WTC11 (cell line): ENCODE measurements around the gene RETREG3. TPM values are rescaled to one million over a fixed set of nuclear protein-coding genes. Genes with fewer than 3 reads are reported as not detected.

ENCODE experiments used
- ATAC-seq: fragments of 200-7000 bp; cut with Tn5 transposase; 2 replicates; pipeline ENCODE4 v1.10.0; 2021; ENCODE audit warnings: mild to moderate bottlenecking, moderate library complexity
- CTCF ChIA-PET: fragments of 300-600 bp; sonication (Branson Sonifier 250); formaldehyde crosslinking; loops from one replicate; lab custom pipeline; 2021; ENCODE audit warnings: antibody characterized with exemption; lab: Charles Lee
- POLR2A ChIA-PET: fragments of 350-600 bp; sonication (Branson Sonifier 250); formaldehyde crosslinking; loops from one replicate; lab custom pipeline; 2021; ENCODE audit warnings: antibody characterized with exemption; lab: Charles Lee
- DNase-seq: peaks from one replicate; pipeline ENCODE4 v3.0.0; 2021; ENCODE audit warnings: low spot score
- H3K27ac Mint-ChIP-seq: 2 replicates; pipeline ENCODE4 v1.8.0; 2021; ENCODE audit warnings: mixed read lengths
- H3K27me3 Mint-ChIP-seq: 2 replicates; pipeline ENCODE4 v1.8.0; 2021; ENCODE audit warnings: low read depth, mild to moderate bottlenecking, moderate library complexity, mixed read lengths
- H3K36me3 Mint-ChIP-seq: 2 replicates; pipeline ENCODE4 v1.8.0; 2021; ENCODE audit warnings: mixed read lengths
- H3K4me1 Mint-ChIP-seq: 2 replicates; pipeline ENCODE4 v1.8.0; 2022; ENCODE audit warnings: mixed read lengths
- H3K4me3 Mint-ChIP-seq: 2 replicates; pipeline ENCODE4 v1.8.0; 2021; ENCODE audit warnings: mild to moderate bottlenecking, moderate library complexity, mixed read lengths
- H3K9me3 Mint-ChIP-seq: 2 replicates; pipeline ENCODE4 v1.8.0; 2021; ENCODE audit warnings: mixed read lengths
- CBFB ChIP-seq: sonication (generic); formaldehyde crosslinking; IDR thresholded peaks from 2 replicates; pipeline ENCODE4 v1.8.1; 2022; ENCODE audit warnings: mild to moderate bottlenecking, low read depth, missing genetic modification reagents
- CREM ChIP-seq: sonication (generic); formaldehyde crosslinking; IDR thresholded peaks from 2 replicates; pipeline ENCODE4 v1.8.1; 2022; ENCODE audit warnings: mild to moderate bottlenecking, missing genetic modification reagents, moderate library complexity
- E2F4 ChIP-seq: sonication (generic); formaldehyde crosslinking; IDR thresholded peaks from 2 replicates; pipeline ENCODE4 v1.8.1; 2022; ENCODE audit warnings: low read depth, mild to moderate bottlenecking, moderate library complexity, missing genetic modification reagents, borderline replicate concordance
- EMX1 ChIP-seq: fragments of 250-450 bp; sonication (Bioruptor Pico); IDR thresholded peaks from 2 replicates; pipeline ENCODE4 v1.8.0; 2021; ENCODE audit warnings: mild to moderate bottlenecking
- FOXK1 ChIP-seq: sonication (generic); formaldehyde crosslinking; IDR thresholded peaks from 2 replicates; pipeline ENCODE4 v1.8.0; 2022; ENCODE audit warnings: mild to moderate bottlenecking, moderate library complexity, missing genetic modification reagents
- FOXP4 ChIP-seq: sonication (generic); formaldehyde crosslinking; IDR thresholded peaks from 2 replicates; pipeline ENCODE4 v1.8.0; 2022; ENCODE audit warnings: mild to moderate bottlenecking, missing genetic modification reagents
- HMGXB4 ChIP-seq: sonication (generic); formaldehyde crosslinking; IDR thresholded peaks from 2 replicates; pipeline ENCODE4 v1.8.1; 2023; ENCODE audit warnings: mild to moderate bottlenecking, moderate library complexity, missing genetic modification reagents
- IRF1 ChIP-seq: sonication (generic); formaldehyde crosslinking; IDR thresholded peaks from 2 replicates; pipeline ENCODE4 v1.8.0; 2023; ENCODE audit warnings: missing genetic modification reagents
- MXD4 ChIP-seq: fragments of 250-450 bp; sonication (Bioruptor Pico); IDR thresholded peaks from 2 replicates; pipeline ENCODE4 v1.8.0; 2021; ENCODE audit warnings: mild to moderate bottlenecking, moderate library complexity, borderline replicate concordance
- NR2C2 ChIP-seq: sonication (generic); formaldehyde crosslinking; IDR thresholded peaks from 2 replicates; pipeline ENCODE4 v1.8.0; 2022; ENCODE audit warnings: mild to moderate bottlenecking, missing genetic modification reagents
- NR3C1 ChIP-seq: sonication (generic); formaldehyde crosslinking; conservative IDR thresholded peaks from 2 replicates; pipeline ENCODE4 v1.8.1; 2023; ENCODE audit warnings: low read depth, mild to moderate bottlenecking, missing genetic modification reagents
- RELA ChIP-seq: sonication (generic); formaldehyde crosslinking; IDR thresholded peaks from 2 replicates; pipeline ENCODE4 v1.8.1; 2022; ENCODE audit warnings: missing genetic modification reagents, mild to moderate bottlenecking, borderline replicate concordance
- SMAD4 ChIP-seq: sonication (generic); formaldehyde crosslinking; IDR thresholded peaks from 2 replicates; pipeline ENCODE4 v1.8.0; 2022; ENCODE audit warnings: mild to moderate bottlenecking, missing genetic modification reagents
- SP1 ChIP-seq: sonication (generic); formaldehyde crosslinking; conservative IDR thresholded peaks from 2 replicates; pipeline ENCODE4 v1.8.1; 2022; ENCODE audit warnings: missing genetic modification reagents
- ZNF138 ChIP-seq: sonication (generic); formaldehyde crosslinking; conservative IDR thresholded peaks from 2 replicates; pipeline ENCODE4 v1.8.1; 2022; ENCODE audit warnings: mild to moderate bottlenecking, moderate library complexity, missing genetic modification reagents
- ZNF396 ChIP-seq: fragments of 250-450 bp; sonication (Bioruptor Pico); IDR thresholded peaks from 2 replicates; pipeline ENCODE4 v1.8.0; 2021; ENCODE audit warnings: mild to moderate bottlenecking, moderate library complexity, borderline replicate concordance
- total RNA-seq: library from RNA; stranded (reverse); gene quantifications from 3 replicates; pipeline ENCODE4 v1.2.3, GENCODE V29; 2021
- TF ChIP-seq, protein P1 (sequence below): fragments of 250-450 bp; sonication (Bioruptor Pico); IDR thresholded peaks from 2 replicates; pipeline ENCODE4 v1.9.0; 2021; ENCODE audit warnings: moderate library complexity, mild to moderate bottlenecking, inconsistent platforms, borderline replicate concordance
- TF ChIP-seq, protein P2 (sequence below): fragments of 250-450 bp; sonication (Bioruptor Pico); IDR thresholded peaks from 2 replicates; pipeline ENCODE4 v1.9.0; 2021; ENCODE audit warnings: mild to moderate bottlenecking
- TF ChIP-seq, protein P3 (sequence below): sonication (generic); formaldehyde crosslinking; IDR thresholded peaks from 2 replicates; pipeline ENCODE4 v1.8.0; 2022; ENCODE audit warnings: mild to moderate bottlenecking, missing genetic modification reagents
- TF ChIP-seq, protein P4 (sequence below): sonication (generic); formaldehyde crosslinking; IDR thresholded peaks from 2 replicates; pipeline ENCODE4 v1.8.1; 2023; ENCODE audit warnings: mild to moderate bottlenecking, missing genetic modification reagents, borderline replicate concordance

The RETREG3 gene
- total RNA-seq, 1 experiment from 2014 or later: 40.4 TPM

DNA sequence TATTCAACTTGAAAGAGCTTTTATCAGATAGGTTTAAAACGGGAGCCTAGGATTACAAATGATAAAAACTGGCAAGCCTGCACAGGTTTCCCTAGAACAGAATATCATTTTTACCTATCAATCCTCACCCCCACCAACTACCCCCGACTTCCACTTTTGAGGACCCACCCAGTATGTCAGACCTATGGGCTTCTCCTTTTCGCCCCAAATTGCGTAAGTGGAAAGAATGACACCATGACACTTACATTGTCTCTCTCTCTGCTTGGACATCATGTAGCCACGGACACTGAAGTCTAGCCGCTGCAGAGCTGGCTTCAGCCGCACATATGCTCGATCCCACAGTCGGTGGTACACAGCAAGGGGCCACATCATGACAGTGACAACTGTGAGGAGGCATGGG lies 24.3 kb downstream of the RETREG3 start:
- ChIA-PET CTCF (no interaction called here), POLR2A (interaction anchor here (0.6 kb wide), 1 partner anchor 9 kb away, joined by 3 read pairs; no protein-coding TSS in a partner anchor)
- H3K9me3 Mint-ChIP-seq: no peaks in the 10 kb centered on the region
- peaks cover 56% of the 10 kb centered on the region for H3K36me3 Mint-ChIP-seq
- no peaks in the 10 kb centered on the region for H3K4me1 Mint-ChIP-seq
- DNase-seq (no peak), ATAC-seq (no peak)
- H3K27me3 Mint-ChIP-seq: no peaks in the 10 kb centered on the region
- TF ChIP-seq SMAD4 (no peak), FOXP4 (CRISPR knock-in tag) (no peak), CBFB (CRISPR knock-in tag) (no peak), ZNF138 (no peak), FOXK1 (CRISPR knock-in tag) (no peak)
- TF ChIP-seq, protein P1, sequence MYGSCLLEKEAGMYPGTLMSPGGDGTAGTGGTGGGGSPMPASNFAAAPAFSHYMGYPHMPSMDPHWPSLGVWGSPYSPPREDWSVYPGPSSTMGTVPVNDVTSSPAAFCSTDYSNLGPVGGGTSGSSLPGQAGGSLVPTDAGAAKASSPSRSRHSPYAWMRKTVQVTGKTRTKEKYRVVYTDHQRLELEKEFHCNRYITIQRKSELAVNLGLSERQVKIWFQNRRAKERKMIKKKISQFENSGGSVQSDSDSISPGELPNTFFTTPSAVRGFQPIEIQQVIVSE (CRISPR knock-in tag): no peak
- TF ChIP-seq, all 79 proteins: peak for 0
- H3K4me3 Mint-ChIP-seq: no peak overlapping the region
- no peak overlapping the region for H3K27ac Mint-ChIP-seq

- H3K27me3 Mint-ChIP-seq: no peaks in the 10 kb centered on the region
- peaks cover 7% of the 10 kb centered on the region for H3K4me1 Mint-ChIP-seq
- H3K27ac Mint-ChIP-seq: no peak overlapping the region
- POLR2A ChIA-PET: no interaction called here
- no peaks in the 10 kb centered on the region for H3K9me3 Mint-ChIP-seq
- ATAC-seq: no peak
- CTCF ChIA-PET: no interaction called here
- no peak for DNase-seq
- H3K4me3 Mint-ChIP-seq: no peak overlapping the region
- H3K36me3 Mint-ChIP-seq: peaks cover 44% of the 10 kb centered on the region
- TF ChIP-seq SMAD4 (no peak), MXD4 (no peak), CREM (CRISPR knock-in tag) (no peak), EMX1 (CRISPR knock-in tag) (no peak), ZNF396 (CRISPR knock-in tag) (no peak), HMGXB4 (CRISPR knock-in tag) (no peak), SP1 (CRISPR knock-in tag) (no peak), E2F4 (no peak), RELA (no peak), IRF1 (CRISPR knock-in tag) (no peak), NR2C2 (no peak), NR3C1 (CRISPR knock-in tag) (no peak)
- TF ChIP-seq, protein P2, sequence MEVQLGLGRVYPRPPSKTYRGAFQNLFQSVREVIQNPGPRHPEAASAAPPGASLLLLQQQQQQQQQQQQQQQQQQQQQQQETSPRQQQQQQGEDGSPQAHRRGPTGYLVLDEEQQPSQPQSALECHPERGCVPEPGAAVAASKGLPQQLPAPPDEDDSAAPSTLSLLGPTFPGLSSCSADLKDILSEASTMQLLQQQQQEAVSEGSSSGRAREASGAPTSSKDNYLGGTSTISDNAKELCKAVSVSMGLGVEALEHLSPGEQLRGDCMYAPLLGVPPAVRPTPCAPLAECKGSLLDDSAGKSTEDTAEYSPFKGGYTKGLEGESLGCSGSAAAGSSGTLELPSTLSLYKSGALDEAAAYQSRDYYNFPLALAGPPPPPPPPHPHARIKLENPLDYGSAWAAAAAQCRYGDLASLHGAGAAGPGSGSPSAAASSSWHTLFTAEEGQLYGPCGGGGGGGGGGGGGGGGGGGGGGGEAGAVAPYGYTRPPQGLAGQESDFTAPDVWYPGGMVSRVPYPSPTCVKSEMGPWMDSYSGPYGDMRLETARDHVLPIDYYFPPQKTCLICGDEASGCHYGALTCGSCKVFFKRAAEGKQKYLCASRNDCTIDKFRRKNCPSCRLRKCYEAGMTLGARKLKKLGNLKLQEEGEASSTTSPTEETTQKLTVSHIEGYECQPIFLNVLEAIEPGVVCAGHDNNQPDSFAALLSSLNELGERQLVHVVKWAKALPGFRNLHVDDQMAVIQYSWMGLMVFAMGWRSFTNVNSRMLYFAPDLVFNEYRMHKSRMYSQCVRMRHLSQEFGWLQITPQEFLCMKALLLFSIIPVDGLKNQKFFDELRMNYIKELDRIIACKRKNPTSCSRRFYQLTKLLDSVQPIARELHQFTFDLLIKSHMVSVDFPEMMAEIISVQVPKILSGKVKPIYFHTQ (CRISPR knock-in tag): no peak
- TF ChIP-seq, protein P3, sequence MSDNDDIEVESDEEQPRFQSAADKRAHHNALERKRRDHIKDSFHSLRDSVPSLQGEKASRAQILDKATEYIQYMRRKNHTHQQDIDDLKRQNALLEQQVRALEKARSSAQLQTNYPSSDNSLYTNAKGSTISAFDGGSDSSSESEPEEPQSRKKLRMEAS (CRISPR knock-in tag): no peak
- TF ChIP-seq, protein P1 (CRISPR knock-in tag): no peak
- TF ChIP-seq, protein P4, sequence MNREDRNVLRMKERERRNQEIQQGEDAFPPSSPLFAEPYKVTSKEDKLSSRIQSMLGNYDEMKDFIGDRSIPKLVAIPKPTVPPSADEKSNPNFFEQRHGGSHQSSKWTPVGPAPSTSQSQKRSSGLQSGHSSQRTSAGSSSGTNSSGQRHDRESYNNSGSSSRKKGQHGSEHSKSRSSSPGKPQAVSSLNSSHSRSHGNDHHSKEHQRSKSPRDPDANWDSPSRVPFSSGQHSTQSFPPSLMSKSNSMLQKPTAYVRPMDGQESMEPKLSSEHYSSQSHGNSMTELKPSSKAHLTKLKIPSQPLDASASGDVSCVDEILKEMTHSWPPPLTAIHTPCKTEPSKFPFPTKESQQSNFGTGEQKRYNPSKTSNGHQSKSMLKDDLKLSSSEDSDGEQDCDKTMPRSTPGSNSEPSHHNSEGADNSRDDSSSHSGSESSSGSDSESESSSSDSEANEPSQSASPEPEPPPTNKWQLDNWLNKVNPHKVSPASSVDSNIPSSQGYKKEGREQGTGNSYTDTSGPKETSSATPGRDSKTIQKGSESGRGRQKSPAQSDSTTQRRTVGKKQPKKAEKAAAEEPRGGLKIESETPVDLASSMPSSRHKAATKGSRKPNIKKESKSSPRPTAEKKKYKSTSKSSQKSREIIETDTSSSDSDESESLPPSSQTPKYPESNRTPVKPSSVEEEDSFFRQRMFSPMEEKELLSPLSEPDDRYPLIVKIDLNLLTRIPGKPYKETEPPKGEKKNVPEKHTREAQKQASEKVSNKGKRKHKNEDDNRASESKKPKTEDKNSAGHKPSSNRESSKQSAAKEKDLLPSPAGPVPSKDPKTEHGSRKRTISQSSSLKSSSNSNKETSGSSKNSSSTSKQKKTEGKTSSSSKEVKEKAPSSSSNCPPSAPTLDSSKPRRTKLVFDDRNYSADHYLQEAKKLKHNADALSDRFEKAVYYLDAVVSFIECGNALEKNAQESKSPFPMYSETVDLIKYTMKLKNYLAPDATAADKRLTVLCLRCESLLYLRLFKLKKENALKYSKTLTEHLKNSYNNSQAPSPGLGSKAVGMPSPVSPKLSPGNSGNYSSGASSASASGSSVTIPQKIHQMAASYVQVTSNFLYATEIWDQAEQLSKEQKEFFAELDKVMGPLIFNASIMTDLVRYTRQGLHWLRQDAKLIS (CRISPR knock-in tag): no peak
Observed at GRCh38 chr17:42581744-42582270, 27.4 kb downstream of the RETREG3 start.
